HL-60 (cell line): Measurements from ENCODE around the gene LZTR1.

ENCODE experiments used
- CTCF ChIP-seq: IDR thresholded peaks from one replicate; pipeline ENCODE4 v1.5.1; 2011; ENCODE audit warnings: low read length, control low read depth, inconsistent platforms; ENCODE audit not compliant: insufficient read depth
- GABPA ChIP-seq: IDR thresholded peaks from 2 replicates; pipeline ENCODE4 v1.6.1; 2012; ENCODE audit warnings: low read depth
- POLR2AphosphoS5 ChIP-seq: IDR thresholded peaks from 2 replicates; pipeline ENCODE4 v1.6.1; 2012; ENCODE audit warnings: low read depth
- REST ChIP-seq: IDR thresholded peaks from 2 replicates; pipeline ENCODE4 v1.6.1; 2012; ENCODE audit warnings: low read depth; ENCODE audit not compliant: insufficient replicate concordance

GRCh38 chr22:20966883-20967696 is 15.0 kb upstream of the LZTR1 start, which contains the start of gene AIFM3:
- no peak for TF ChIP-seq CTCF
- TF ChIP-seq GABPA, result no peak
- no peak for TF ChIP-seq POLR2AphosphoS5
- TF ChIP-seq REST, result no peak
